ENCODE measurements around the gene RAB24.

DNA sequence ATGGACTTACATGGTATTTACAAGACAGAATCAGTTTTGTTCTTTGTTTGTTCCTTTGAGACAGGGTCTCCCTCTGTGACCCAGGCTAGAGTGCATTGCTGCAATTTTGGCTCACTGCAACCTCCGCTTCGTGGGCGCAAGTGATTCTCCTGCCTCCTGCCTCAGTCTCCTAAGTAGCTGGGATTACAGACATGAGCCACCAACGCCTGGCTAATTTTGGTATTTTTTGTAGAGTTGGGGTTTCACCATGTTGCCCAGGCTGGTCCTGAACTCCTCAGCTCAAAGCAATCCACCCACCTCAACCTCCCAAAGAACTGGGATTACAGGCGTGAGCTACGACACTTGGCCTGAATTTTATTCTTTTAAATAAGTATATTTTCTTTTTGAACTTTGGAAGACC lies 27.6 kb downstream of the RAB24 start:
- TF ChIP-seq, protein P1, sequence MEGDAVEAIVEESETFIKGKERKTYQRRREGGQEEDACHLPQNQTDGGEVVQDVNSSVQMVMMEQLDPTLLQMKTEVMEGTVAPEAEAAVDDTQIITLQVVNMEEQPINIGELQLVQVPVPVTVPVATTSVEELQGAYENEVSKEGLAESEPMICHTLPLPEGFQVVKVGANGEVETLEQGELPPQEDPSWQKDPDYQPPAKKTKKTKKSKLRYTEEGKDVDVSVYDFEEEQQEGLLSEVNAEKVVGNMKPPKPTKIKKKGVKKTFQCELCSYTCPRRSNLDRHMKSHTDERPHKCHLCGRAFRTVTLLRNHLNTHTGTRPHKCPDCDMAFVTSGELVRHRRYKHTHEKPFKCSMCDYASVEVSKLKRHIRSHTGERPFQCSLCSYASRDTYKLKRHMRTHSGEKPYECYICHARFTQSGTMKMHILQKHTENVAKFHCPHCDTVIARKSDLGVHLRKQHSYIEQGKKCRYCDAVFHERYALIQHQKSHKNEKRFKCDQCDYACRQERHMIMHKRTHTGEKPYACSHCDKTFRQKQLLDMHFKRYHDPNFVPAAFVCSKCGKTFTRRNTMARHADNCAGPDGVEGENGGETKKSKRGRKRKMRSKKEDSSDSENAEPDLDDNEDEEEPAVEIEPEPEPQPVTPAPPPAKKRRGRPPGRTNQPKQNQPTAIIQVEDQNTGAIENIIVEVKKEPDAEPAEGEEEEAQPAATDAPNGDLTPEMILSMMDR (conservative IDR thresholded peaks at IDR 0.05; ENCODE audit: low read depth, low read length): no peak
- TF ChIP-seq POLR2A (IDR thresholded peaks at IDR 0.05; ENCODE audit: low read depth, low read length): no peak
- no peak for TF ChIP-seq MAZ (IDR thresholded peaks at IDR 0.05; ENCODE audit: borderline replicate concordance, low read depth, low read length)
- TF ChIP-seq RAD21 (IDR thresholded peaks at IDR 0.05; ENCODE audit: low read length): no peak
- no peak for TF ChIP-seq RFX5 (IDR thresholded peaks at IDR 0.05; ENCODE audit: low read depth, low read length)
- TF ChIP-seq, protein P2, sequence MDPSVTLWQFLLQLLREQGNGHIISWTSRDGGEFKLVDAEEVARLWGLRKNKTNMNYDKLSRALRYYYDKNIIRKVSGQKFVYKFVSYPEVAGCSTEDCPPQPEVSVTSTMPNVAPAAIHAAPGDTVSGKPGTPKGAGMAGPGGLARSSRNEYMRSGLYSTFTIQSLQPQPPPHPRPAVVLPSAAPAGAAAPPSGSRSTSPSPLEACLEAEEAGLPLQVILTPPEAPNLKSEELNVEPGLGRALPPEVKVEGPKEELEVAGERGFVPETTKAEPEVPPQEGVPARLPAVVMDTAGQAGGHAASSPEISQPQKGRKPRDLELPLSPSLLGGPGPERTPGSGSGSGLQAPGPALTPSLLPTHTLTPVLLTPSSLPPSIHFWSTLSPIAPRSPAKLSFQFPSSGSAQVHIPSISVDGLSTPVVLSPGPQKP (IDR thresholded peaks at IDR 0.05; ENCODE audit: borderline replicate concordance, low read depth, low read length): no peak
- TF ChIP-seq SMC3 (IDR thresholded peaks at IDR 0.05; ENCODE audit: low read depth, low read length): no peak
- no peak for TF ChIP-seq FOS (IDR thresholded peaks at IDR 0.05; ENCODE audit: low read depth, low read length)
- TF ChIP-seq BHLHE40 (IDR thresholded peaks at IDR 0.05; ENCODE audit: low read depth, low read length): no peak
- TF ChIP-seq CEBPB (IDR thresholded peaks at IDR 0.05; ENCODE audit: low read depth, low read length): no peak
- TF ChIP-seq, protein P3, sequence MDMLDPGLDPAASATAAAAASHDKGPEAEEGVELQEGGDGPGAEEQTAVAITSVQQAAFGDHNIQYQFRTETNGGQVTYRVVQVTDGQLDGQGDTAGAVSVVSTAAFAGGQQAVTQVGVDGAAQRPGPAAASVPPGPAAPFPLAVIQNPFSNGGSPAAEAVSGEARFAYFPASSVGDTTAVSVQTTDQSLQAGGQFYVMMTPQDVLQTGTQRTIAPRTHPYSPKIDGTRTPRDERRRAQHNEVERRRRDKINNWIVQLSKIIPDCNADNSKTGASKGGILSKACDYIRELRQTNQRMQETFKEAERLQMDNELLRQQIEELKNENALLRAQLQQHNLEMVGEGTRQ (IDR thresholded peaks at IDR 0.05; ENCODE audit: low read depth, low read length): no peak
- TF ChIP-seq RCOR1 (IDR thresholded peaks at IDR 0.05; ENCODE audit: insufficient replicate concordance, low read length): no peak
